HG02759 (cell line): ENCODE results near the gene ARHGAP44.
A peak's percentile ranks its signal among the peaks of the same experiment; 100 is the strongest.

Experiments used
- ATAC-seq: cut with Tn5 transposase; IDR thresholded peaks from one replicate; pipeline ENCODE4 v1.9.1; 2021; ENCODE audit warnings: mild to moderate bottlenecking, moderate library complexity; ENCODE audit not compliant: unreplicated experiment

The ARHGAP44 gene

DNA sequence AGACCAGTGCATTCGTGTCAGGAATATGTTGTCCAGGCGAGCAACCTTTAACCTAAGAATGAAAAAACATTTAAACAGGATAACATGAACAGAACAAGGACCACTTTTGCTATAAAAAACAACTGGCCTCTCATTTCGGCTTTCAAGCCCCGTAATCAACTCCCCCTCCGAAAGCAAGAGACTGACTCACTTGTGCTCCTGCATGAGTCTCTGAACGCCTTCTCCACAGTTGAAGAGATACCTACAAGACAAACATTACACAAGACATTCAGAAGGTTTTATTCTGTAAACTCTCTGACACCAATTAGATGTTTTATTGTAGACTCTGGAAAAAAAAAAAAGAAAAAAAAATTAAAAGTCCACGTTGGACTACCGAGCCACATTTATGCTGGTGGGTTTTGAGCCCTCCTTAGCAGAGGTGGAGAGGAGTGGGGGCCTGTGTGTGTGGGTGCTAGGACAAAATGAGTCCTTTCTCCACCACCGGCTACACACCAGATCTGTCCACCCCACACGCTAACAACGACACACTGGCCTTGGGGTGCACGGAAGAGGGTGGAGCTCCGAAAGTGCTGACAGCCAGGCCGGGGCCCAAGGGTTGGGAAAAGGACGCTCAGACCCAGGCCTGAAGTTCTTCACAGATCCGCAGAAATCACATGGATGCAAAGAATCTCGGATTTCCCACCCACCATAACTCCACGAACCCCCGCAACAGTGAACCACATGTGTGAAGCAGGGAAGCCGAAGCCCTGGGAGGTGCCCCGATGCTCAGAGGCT lies 227.8 kb downstream of the ARHGAP44 start:
- ATAC-seq = peak; percentile 6

DNA sequence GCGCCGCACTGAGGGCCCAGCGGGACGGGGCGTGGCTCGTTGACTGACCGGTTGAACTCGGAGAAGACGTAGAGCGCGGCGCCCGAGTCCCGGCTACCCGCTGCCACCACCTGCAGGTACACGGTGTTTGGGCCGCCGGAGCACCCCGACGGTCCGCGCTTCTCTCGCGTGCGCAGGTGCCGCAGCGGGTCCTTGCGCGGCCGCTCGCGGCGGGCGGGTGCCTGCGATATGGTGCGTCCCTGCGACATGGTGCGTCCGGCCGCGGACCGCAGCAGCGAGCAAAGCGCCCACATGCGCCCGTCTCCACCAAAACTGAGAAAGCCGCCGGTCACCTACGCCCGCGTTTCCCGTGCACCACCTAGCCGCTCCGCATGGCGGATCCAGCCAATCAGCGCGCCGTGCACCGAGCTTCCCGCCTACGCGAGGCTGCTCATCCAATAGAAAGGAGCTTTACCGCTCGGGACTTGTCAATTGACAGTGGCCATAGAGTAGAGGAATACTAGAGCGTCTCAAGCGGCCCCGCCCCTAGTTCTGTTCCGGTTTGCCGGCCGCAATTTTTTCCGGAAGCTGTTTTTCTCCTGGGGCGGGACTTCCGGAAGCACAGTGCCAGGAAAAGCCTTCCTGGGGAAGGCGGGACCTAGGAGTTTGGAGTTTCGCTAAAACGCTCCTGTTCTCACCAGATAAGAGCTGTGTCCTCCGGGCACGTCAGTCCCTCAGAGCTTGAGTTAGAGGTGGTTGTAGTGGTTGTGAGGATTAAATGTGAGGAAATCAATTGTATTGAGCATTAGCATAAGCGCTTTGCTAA lies 228.6 kb downstream of the ARHGAP44 start, which contains the start of gene ELAC2:
ELAC2 (minus strand) TSS at position 373 of the 805 bp plus-strand sequence; CDS start at position 293, 80 bp downstream.
- ATAC-seq = peak; percentile 98

DNA sequence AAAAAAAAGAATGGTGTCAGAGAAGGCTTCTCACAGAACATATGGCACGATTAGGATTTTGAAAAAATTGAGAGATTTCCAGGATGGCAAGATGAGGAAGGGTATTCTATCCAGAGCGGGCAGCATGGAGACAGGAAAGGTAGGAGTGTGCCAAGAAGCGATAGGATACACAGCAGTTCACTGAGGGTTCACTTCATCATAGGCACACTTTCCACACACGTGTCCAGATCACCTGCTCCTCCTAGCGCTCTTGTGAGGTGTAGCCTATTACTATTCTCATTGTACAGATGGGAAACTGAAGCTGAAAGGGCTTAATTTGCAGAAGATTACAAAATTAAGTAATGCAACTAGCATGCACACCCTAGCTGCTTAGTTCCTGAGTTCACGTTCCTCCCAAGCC lies 234.7 kb downstream of the ARHGAP44 start:
- no peak for ATAC-seq

GRCh38 chr17:13024526-13025257 lies 235.4 kb downstream of the ARHGAP44 start:
- ATAC-seq = peak; percentile 94

- ATAC-seq = no peak
Measured at GRCh38 chr17:13025258-13025627, 235.9 kb downstream of the ARHGAP44 start.

GRCh38 chr17:13025687-13026086 lies 236.4 kb downstream of the ARHGAP44 start:
- ATAC-seq = no peak

- no peak for ATAC-seq
Measured at GRCh38 chr17:13027246-13027645, 237.9 kb downstream of the ARHGAP44 start.

DNA sequence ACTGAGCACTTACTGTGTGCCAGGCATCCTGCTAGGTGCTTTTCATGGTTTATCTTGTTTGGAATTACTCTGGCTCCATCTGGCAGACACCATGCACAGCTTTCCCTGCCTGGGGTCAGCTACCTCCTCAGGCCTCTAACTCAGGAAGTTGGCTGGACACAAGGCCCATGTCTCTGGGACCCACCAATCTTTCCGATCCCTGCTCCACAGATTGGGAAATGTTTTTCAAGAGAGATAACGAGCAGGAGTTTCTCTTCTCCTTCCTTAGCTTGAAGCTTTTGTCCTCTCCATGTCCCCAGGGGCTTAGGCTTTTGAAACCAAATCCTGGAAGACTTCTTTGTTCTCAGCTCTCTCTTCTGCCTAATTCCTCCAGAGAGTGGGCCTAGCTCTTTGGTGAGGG lies 240.0 kb downstream of the ARHGAP44 start:
- no peak for ATAC-seq

- no peak for ATAC-seq
Measured at GRCh38 chr17:13030056-13030455, 240.8 kb downstream of the ARHGAP44 start.

DNA sequence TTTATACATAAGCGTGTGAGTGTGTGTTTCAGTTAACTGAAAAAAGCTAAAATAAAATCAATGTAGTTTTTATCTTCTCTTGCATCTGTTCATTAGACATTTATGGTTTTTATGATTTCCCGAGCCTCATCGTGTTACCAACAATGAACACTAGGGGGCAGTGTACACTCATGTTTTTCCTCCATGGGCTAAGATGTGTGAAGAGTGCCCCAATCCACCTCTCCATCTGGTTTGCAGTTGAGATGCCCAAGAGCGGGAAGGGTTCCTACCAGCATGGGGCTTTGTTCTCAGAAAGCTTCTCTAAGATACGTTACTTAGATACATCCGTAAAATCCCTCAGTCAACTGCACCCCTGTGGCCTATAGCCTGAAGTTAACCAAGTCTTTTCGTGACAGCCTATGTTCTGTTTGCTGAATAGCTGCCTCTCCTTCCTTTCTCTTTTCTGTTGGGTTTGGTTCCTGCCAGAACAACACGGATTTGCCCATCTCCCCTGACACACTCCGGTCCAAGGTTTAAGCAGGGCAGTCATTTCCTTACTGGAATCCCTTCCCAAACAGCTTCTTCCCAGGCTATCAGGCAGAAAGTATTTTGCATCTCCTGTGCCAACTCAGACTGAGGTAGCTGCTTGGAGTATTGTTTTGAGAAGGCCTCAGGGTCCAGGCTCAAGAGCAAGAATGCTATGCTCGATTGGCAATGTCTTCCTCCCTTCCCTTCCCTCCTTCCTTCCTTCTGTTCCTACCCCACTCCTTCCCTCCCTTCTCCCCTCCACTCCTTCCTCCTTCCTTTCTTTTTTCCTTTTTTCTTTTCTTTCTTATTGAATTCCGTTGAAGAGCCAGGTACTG lies 241.4 kb downstream of the ARHGAP44 start:
- ATAC-seq = peak; percentile 50

- ATAC-seq = peak; percentile 87
Measured at GRCh38 chr17:13031718-13032350, 242.5 kb downstream of the ARHGAP44 start.

DNA sequence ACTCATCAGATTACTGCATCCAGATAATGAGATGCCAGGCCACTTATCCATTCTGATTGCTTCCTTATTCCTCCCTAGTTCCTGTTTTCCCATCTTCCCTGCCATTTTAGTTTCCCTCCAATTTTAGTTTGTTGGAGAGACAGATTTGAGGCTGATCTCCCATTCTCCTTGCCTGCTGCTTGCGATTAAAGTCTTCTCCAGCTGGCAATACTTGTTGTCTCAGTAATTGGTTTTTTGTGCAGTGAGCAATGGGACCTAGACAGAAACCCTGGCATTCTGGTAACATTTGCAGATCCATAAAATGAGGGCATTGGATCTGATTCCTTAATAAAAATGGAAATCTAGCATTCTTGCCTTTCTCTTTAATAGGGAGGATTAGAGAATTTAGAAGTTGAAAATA lies 246.1 kb downstream of the ARHGAP44 start:
- no peak for ATAC-seq

GRCh38 chr17:13036751-13037150 lies 247.5 kb downstream of the ARHGAP44 start:
- no peak for ATAC-seq

- ATAC-seq = no peak
Measured at GRCh38 chr17:13038931-13039665, 249.8 kb downstream of the ARHGAP44 start.
